HL-60 (cell line): ENCODE data around the gene SYTL3.

Experiments
- DNase-seq, 2 experiments: peaks; one replicate each; pipeline ENCODE4 v3.0.0-alpha.2; 2010 to 2020; ENCODE audit warnings: low read depth in 1 of 2, low spot score in 1 of 2
- H3K27ac ChIP-seq: fragments of 250-450 bp; sonication (Bioruptor Pico); replicated peaks from 2 replicates; pipeline ENCODE4 v1.5.1; 2020; ENCODE audit warnings: mild to moderate bottlenecking, moderate library complexity
- H3K27me3 ChIP-seq: fragments of 250-450 bp; sonication (Bioruptor Pico); 2 replicates; pipeline ENCODE4 v1.5.1; 2021; ENCODE audit warnings: mild to moderate bottlenecking, moderate library complexity; ENCODE audit not compliant: insufficient read depth, poor library complexity, severe bottlenecking
- H3K4me3 ChIP-seq: replicated peaks from 2 replicates; pipeline ENCODE4 v1.5.1; 2011; ENCODE audit warnings: mild to moderate bottlenecking, control low read depth, low read length; ENCODE audit not compliant: insufficient read depth
- GABPA ChIP-seq: IDR thresholded peaks from 2 replicates; pipeline ENCODE4 v1.6.1; 2012; ENCODE audit warnings: low read depth
- POLR2AphosphoS5 ChIP-seq: IDR thresholded peaks from 2 replicates; pipeline ENCODE4 v1.6.1; 2012; ENCODE audit warnings: low read depth
- SPI1 ChIP-seq: IDR thresholded peaks from 2 replicates; pipeline ENCODE4 v1.6.1; 2012; ENCODE audit warnings: low read depth, mild to moderate bottlenecking, borderline replicate concordance
- TF ChIP-seq, protein P1 (sequence below): IDR thresholded peaks from one replicate; pipeline ENCODE4 v1.5.1; 2011; ENCODE audit warnings: low read length, control low read depth, inconsistent platforms; ENCODE audit not compliant: insufficient read depth
- TF ChIP-seq, protein P2 (sequence below): IDR thresholded peaks from 2 replicates; pipeline ENCODE4 v1.6.1; 2012; ENCODE audit warnings: low read depth; ENCODE audit not compliant: insufficient replicate concordance

Gene SYTL3

DNA sequence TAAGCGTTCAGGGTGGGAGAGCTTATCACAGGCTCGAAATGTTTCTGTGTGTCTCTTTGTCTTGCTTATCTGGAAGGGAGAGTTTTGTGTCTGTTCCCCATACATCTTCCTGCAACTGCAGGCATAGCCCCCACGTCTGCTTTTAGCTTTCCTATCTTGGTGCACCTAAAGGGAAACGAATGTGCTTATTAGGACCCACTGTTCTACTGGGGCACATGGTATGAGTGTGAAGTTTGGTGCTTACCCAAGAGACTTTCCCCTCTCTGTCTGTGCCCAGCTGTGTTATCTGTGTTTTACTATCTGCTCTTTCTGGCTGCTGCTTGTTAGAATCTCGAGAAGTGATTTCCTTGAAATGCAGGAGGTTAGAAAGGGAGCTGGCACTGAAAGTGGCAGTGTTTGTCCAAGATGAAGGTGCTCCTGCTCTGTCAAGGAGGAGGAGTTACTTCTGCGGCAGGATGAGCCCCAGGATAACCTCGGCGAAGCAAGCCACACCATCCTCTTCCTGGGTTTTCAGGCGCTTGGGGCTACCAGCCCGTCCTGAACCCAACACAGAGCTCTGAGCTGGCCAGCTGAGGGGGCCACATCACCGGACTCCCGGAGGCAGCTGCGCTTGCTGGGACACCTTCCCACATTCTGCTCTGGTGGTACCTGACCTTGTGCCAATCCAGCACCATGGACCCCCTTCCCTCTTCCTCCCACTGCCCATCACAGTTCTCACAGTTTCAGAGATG is 28.7 kb upstream of the SYTL3 start:
- DNase-seq, result no peak
- H3K27ac ChIP-seq, result no peak overlapping the region
- H3K4me3 ChIP-seq, result no peak overlapping the region
- TF ChIP-seq, protein P1, sequence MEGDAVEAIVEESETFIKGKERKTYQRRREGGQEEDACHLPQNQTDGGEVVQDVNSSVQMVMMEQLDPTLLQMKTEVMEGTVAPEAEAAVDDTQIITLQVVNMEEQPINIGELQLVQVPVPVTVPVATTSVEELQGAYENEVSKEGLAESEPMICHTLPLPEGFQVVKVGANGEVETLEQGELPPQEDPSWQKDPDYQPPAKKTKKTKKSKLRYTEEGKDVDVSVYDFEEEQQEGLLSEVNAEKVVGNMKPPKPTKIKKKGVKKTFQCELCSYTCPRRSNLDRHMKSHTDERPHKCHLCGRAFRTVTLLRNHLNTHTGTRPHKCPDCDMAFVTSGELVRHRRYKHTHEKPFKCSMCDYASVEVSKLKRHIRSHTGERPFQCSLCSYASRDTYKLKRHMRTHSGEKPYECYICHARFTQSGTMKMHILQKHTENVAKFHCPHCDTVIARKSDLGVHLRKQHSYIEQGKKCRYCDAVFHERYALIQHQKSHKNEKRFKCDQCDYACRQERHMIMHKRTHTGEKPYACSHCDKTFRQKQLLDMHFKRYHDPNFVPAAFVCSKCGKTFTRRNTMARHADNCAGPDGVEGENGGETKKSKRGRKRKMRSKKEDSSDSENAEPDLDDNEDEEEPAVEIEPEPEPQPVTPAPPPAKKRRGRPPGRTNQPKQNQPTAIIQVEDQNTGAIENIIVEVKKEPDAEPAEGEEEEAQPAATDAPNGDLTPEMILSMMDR, result no peak
- TF ChIP-seq, protein P2, sequence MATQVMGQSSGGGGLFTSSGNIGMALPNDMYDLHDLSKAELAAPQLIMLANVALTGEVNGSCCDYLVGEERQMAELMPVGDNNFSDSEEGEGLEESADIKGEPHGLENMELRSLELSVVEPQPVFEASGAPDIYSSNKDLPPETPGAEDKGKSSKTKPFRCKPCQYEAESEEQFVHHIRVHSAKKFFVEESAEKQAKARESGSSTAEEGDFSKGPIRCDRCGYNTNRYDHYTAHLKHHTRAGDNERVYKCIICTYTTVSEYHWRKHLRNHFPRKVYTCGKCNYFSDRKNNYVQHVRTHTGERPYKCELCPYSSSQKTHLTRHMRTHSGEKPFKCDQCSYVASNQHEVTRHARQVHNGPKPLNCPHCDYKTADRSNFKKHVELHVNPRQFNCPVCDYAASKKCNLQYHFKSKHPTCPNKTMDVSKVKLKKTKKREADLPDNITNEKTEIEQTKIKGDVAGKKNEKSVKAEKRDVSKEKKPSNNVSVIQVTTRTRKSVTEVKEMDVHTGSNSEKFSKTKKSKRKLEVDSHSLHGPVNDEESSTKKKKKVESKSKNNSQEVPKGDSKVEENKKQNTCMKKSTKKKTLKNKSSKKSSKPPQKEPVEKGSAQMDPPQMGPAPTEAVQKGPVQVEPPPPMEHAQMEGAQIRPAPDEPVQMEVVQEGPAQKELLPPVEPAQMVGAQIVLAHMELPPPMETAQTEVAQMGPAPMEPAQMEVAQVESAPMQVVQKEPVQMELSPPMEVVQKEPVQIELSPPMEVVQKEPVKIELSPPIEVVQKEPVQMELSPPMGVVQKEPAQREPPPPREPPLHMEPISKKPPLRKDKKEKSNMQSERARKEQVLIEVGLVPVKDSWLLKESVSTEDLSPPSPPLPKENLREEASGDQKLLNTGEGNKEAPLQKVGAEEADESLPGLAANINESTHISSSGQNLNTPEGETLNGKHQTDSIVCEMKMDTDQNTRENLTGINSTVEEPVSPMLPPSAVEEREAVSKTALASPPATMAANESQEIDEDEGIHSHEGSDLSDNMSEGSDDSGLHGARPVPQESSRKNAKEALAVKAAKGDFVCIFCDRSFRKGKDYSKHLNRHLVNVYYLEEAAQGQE, result no peak
- TF ChIP-seq GABPA, result no peak
- TF ChIP-seq SPI1, result no peak
- no peak for TF ChIP-seq POLR2AphosphoS5
- no peaks in the 10 kb centered on the region for H3K27me3 ChIP-seq

DNA sequence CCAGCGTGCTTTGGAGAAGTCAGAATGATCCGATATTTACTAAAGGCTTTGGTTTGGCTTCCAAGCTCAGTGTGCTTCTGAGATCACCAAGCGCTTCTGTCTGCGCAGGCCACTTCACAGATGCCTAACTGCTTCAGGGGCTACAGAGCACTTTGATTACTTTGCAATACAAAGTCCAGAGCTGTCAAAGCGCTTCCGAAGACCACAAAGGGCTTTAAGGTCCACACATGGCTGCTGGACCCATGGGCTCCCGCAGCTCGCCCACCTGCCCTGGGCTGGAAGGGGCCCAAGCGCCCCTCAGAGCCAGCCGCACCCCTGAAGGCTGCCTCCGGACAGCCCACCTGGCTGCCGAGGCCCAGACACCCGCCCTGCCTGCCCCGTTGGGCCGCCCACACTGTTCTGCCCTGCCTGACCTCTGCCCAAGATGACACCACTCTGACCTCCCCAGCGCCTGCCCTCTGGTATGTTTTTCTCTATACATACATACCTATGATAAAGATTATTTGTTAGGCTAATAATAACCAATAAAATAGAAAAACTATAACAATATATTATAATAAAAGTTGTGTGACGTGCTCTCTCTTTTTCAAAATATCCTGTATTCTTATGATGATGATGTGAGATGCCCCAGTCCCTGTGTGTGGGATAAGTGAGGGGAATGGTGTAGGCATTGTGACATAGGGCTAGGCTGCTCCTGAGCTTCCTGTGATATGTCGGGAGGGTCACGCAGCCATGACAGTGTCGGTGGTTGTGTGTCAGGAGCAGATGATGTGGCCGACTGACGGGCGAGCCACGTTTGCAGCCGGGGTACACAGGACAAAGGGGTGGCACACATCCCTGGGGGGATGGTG is 27.9 kb upstream of the SYTL3 start:
- Histone ChIP-seq H3K27me3 (no peaks in the 10 kb centered on the region), H3K4me3 (no peak overlapping the region), H3K27ac (no peak overlapping the region)
- TF ChIP-seq POLR2AphosphoS5, result no peak
- TF ChIP-seq SPI1, result no peak
- TF ChIP-seq GABPA, result no peak
- TF ChIP-seq, protein P2, result no peak
- TF ChIP-seq, protein P1, result no peak
- no peak for DNase-seq

DNA sequence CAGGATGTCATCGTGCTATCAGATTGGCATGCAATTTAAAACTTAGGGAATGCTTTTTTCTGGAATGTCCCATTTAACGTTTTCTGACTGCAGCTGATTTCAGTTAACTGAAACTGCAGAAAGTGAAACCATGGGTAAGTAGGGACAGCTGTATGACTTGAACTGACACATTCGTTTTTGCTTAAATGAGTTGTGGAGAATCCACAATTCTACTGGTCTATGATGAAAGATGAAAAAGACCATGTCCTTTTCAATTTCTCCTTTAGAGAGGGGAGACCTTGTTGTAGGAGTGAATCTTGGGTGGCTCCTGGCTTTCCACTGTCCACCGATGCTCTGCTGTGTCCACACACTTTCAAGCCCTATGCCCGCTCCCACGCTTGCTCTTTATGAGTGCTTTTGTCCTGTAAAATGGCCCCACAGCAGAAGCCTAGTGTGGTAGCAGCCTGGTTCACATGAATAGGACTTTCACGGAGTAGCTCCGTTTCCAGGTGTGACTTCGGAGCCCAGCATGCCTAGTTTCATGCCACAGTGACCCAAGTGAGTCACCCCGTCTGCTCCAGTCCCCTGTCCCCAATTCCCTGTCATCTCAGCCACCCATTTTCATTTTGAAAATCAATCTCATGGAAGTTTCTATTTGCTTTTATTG is 27.2 kb upstream of the SYTL3 start:
- Histone ChIP-seq H3K27me3 (no peaks in the 10 kb centered on the region), H3K27ac (no peak overlapping the region), H3K4me3 (no peak overlapping the region)
- no peak for DNase-seq
- TF ChIP-seq, protein P1, result no peak
- TF ChIP-seq SPI1 (no peak), POLR2AphosphoS5 (no peak), GABPA (no peak)
- TF ChIP-seq, protein P2, result no peak
